Psoas muscle (tissue), 8 donors: Measurements from ENCODE around the gene BPTF. TPM values are rescaled to one million over a fixed set of nuclear protein-coding genes. Genes with fewer than 3 reads are reported as not detected.

Source experiments
- ATAC-seq, 4 donors: fragments of 200-7000 bp; cut with Tn5 transposase; one replicate each; pipeline ENCODE4 v1.9.1; 2020; ENCODE audit warnings: moderate library complexity in 3 of 4, mild to moderate bottlenecking in 2 of 4
- DNase-seq, 2 donors: peaks; one replicate each; pipeline ENCODE4 v3.0.0-alpha.2; 2020
- H3K27ac ChIP-seq: fragments of 200-600 bp; one replicate; pipeline ENCODE4 v1.8.0; 2022
- H3K27me3 ChIP-seq, 3 donors: fragments of 200-600 bp in 1 of 3; one replicate each; pipeline versions ENCODE4 v1.6.1 to v1.8.0; 2013 to 2022; ENCODE audit warnings: low read length in 2 of 3, mild to moderate bottlenecking in 2 of 3, moderate library complexity in 1 of 3; ENCODE audit not compliant: insufficient read depth in 3 of 3
- H3K36me3 ChIP-seq, 2 donors: fragments of 200-600 bp in 1 of 2; one replicate each; pipeline versions ENCODE4 v1.6.1 to v1.8.0; 2013 to 2022; ENCODE audit warnings: low read depth in 1 of 2, mild to moderate bottlenecking in 1 of 2, moderate library complexity in 1 of 2; ENCODE audit not compliant: insufficient read depth in 1 of 2
- H3K4me1 ChIP-seq: fragments of 200-600 bp; one replicate; pipeline ENCODE4 v1.8.0; 2022
- H3K4me3 ChIP-seq: fragments of 200-600 bp; one replicate; pipeline ENCODE4 v1.8.0; 2022; ENCODE audit warnings: mild to moderate bottlenecking
- H3K9me3 ChIP-seq: fragments of 200-600 bp; one replicate; pipeline ENCODE4 v1.8.0; 2022
- WGBS, 3 donors: extraction: QIAGEN DNeasy Blood & Tissue Kit; methylation state at CpG; one replicate each; pipeline versions ENCODE4 v1.1.6 to v1.1.7; 2013; 5-methylcytosine and 5-hydroxymethylcytosine counted together
- intact Hi-C, 2 donors: fragments of 100-400 bp; cut with DNase I; formaldehyde crosslinking; loops; one replicate each; pipeline versions ENCODE4 v1.11.0 to v1.14.2; 2022
- polyA plus RNA-seq, 3 donors: library from polyadenylated mRNA; stranded (reverse); fragments of 200-250 nt; gene quantifications; one replicate each; pipeline ENCODE4 v1.2.3, GENCODE V29; 2013
- total RNA-seq, 4 donors: library from RNA; stranded (reverse); fragmentation: NEBNext Ultra II Directional in 2 of 4; extraction: Animal tissue kit (Norgen Biotek cat#: 25700) in 2 of 4; gene quantifications; one replicate each; pipeline versions ENCODE4 v1.2.1 to v1.2.4, GENCODE V29; 2021 to 2023
- TF ChIP-seq, protein P1 (sequence below): fragments of 200-600 bp; IDR thresholded peaks from one replicate; pipeline ENCODE4 v1.8.0; 2022; ENCODE audit warnings: antibody characterized with exemption
- donor health status: healthy with polysubstance abuse.
- donor health status: DM: no; HTN: no; CAD: no; lungs with moderate emphysema.
- donor health status: Bipolar disorder and iron deficiency.
- donor health status: healthy.
- donor health status: DM: yes; HTN: yes; CAD: no.
- donor health status: DM: no; HTN: no; CAD: no.
- donor health status: DM: no; HTN: no; CAD: no.
- donor health status: DM: yes; HTN: yes; CAD: no.

BPTF gene
- total and polyA plus RNA-seq, 7 donors, result 10.0 to 60.9 (median 48.0) TPM

DNA sequence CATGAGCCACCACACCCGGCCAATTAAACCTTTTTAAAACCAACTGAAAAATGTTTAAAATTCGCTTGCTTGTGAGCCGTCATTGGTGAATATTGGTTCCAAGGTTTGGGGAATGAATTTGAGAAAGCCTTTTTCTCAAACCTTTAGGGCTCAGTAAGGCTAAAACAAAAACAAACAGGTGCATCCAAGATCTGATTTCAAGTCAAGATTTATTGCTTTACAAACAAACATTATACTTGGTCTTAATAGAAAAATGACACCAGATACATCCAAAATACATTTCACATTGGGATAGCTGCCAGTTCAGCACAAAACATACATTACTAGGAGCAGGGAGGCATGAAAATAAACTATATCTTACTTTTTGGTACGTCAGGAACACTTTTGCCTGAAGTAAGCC, 165.6 kb downstream of the BPTF start:
- Histone ChIP-seq H3K4me3 (no peak overlapping the region), H3K36me3 (peaks cover 0 to 7% of the 10 kb centered on the region in 2 donors), H3K9me3 (no peaks in the 10 kb centered on the region), H3K27ac (no peak overlapping the region), H3K27me3 (no peaks in the 10 kb centered on the region), H3K4me1 (peaks cover 17% of the 10 kb centered on the region)
- intact Hi-C loops, result no loop called here
- ATAC-seq, result no peak
- TF ChIP-seq, protein P1, sequence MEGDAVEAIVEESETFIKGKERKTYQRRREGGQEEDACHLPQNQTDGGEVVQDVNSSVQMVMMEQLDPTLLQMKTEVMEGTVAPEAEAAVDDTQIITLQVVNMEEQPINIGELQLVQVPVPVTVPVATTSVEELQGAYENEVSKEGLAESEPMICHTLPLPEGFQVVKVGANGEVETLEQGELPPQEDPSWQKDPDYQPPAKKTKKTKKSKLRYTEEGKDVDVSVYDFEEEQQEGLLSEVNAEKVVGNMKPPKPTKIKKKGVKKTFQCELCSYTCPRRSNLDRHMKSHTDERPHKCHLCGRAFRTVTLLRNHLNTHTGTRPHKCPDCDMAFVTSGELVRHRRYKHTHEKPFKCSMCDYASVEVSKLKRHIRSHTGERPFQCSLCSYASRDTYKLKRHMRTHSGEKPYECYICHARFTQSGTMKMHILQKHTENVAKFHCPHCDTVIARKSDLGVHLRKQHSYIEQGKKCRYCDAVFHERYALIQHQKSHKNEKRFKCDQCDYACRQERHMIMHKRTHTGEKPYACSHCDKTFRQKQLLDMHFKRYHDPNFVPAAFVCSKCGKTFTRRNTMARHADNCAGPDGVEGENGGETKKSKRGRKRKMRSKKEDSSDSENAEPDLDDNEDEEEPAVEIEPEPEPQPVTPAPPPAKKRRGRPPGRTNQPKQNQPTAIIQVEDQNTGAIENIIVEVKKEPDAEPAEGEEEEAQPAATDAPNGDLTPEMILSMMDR, result no peak
- 90 to 96% (median 91%) methylated on average over 4 of the region's 4 CpGs for WGBS, 3 donors
- DNase-seq, result no peak

- Histone ChIP-seq H3K27ac (peak overlapping the region; percentile 96), H3K4me3 (peak overlapping the region; percentile 92), H3K9me3 (no peaks in the 10 kb centered on the region), H3K36me3 (peaks cover 0 to 7% of the 10 kb centered on the region in 2 donors), H3K27me3 (no peaks in the 10 kb centered on the region), H3K4me1 (peaks cover 17% of the 10 kb centered on the region)
- ATAC-seq, result peak in 3 of 4 donors; percentile 23 to 34 (median 29)
- DNase-seq, result no peak
- intact Hi-C loops, result loop anchor here in 1 of 2 donors (1.0 kb wide), 1 partner anchor 28 kb away; no protein-coding TSS in a partner anchor
- WGBS, 3 donors, result 9 to 14% (median 11%) methylated on average over 18 of the region's 18 CpGs
- TF ChIP-seq, protein P1, result no peak
Observed at GRCh38 chr17:67992548-67993152, 167.3 kb downstream of the BPTF start.

DNA sequence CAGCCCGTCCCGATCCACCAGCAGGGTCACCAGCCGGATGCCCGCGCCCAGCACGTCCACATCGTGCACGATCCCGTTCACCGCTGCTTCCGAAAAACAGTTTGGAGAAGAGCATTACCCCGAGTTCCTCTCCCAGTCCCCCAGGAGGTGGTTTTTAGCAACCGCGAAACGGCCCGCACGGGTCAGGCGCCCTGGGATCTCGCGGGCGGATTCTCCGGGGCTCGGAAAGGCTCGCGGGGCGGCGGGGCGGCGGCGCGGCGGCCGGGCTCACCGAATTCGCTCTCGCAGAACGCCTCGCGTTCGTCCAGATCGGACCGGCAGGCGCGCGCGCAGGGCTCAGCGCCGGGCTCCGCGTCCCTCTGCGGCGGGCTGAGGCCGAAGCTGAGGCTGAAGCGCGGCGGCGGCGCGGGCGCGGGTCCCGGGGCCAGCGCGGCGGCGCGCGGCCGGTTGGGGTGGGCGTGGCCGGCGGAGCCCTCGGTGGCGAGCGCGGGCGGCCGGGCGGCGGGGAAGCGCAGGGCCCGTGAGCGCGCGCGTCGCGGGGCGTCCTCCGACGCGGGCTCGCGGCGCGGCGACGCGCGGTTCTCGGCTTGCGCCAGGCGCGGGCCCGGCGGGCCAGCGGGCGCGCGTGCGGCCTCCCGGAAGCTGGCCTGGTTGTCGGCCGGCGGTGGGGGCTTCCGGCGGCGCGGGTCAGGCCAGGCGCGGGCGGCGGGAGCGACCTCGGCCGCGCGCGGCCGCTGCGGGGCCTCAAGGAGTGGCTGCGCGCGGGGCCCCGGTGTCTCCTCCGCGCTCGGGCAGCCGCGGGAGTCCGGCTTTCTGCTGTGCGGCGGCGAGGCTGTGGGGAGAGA, 168.1 kb downstream of the BPTF start:
- Histone ChIP-seq H3K4me3 (peak overlapping the region; percentile 92), H3K27me3 (no peaks in the 10 kb centered on the region), H3K27ac (peak overlapping the region; percentile 96), H3K4me1 (peaks cover 17% of the 10 kb centered on the region), H3K9me3 (no peaks in the 10 kb centered on the region), H3K36me3 (peaks cover 0 to 7% of the 10 kb centered on the region in 2 donors)
- intact Hi-C loops, result loop anchor here in 1 of 2 donors (1.0 kb wide), 1 partner anchor 27 kb away; no protein-coding TSS in a partner anchor
- DNase-seq (peak; percentile 90 to 92), ATAC-seq (peak; percentile 81 to 89 (median 84))
- TF ChIP-seq, protein P1, result no peak
- WGBS, 3 donors, result 0 to 1% (median 1%) methylated on average over 68 to 144 of the region's 144 CpGs

GRCh38 chr17:67993998-67994361, 168.7 kb downstream of the BPTF start:
- Histone ChIP-seq H3K4me3 (peak overlapping the region; percentile 79), H3K36me3 (peaks cover 0 to 7% of the 10 kb centered on the region in 2 donors), H3K27me3 (no peaks in the 10 kb centered on the region), H3K4me1 (peaks cover 17% of the 10 kb centered on the region), H3K27ac (peak overlapping the region; percentile 86), H3K9me3 (no peaks in the 10 kb centered on the region)
- TF ChIP-seq, protein P1, result no peak
- intact Hi-C loops, result loop anchor here in 1 of 2 donors (1.0 kb wide), 1 partner anchor 26 kb away; no protein-coding TSS in a partner anchor
- DNase-seq (no peak), ATAC-seq (no peak)
- 2% methylated on average over 17 to 21 of the region's 21 CpGs for WGBS, 3 donors
